Stimulated activated CD4-positive, alpha-beta T cell treated with anti-CD3 and anti-CD28 coated beads, Interleukin-1b, Interleukin-23, amount 100 ng/mL, for 24 hours (primary cell): ENCODE measurements around the gene PACS1.
"Not testable (repeated sequence)": the region's sequence is repeated elsewhere in the genome, so short reads cannot be mapped to it uniquely, and the experiment has no call there.

Experiments
- DNase-seq, 4 experiments: peaks; one replicate each; pipeline ENCODE4 v3.0.0-alpha.2; 2020; ENCODE audit warnings: low read depth in 4 of 4, low spot score in 1 of 4

PACS1 gene

GRCh38 chr11:66268244-66268951 is 198.3 kb downstream of the PACS1 start, which contains the start of gene RAB1B:
TSS of gene RAB1B (plus strand) at chr11:66268639. CDS start at chr11:66268680, 41 bp downstream.
- peak; percentile 97 to 100 (median 99) for DNase-seq

GRCh38 chr11:66268952-66269905 is 199.2 kb downstream of the PACS1 start:
- DNase-seq, result no peak

- DNase-seq, result no peak
These were observed 201.7 kb downstream of the PACS1 start for GRCh38 chr11:66271816-66272215.

DNA sequence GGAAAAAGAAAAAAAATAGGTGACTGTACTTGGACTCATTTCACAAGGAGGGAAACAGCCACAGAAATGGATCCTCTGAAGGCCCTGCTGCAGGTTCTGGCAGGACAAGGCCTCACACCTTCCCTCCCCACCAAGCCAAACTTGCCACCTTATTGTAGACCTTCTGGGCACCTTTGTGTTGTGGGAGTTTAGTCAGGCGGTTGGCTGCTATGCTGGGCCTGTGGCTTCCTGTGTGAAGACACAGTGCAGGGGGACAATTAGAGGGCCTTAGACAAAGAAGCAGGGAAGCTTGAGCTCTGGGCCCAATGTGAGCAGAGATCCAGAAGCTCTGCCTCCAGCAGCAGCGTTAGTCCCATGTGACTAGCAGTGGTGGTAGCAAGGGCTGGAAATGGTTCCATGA is 202.5 kb downstream of the PACS1 start:
- DNase-seq, result no peak

DNA sequence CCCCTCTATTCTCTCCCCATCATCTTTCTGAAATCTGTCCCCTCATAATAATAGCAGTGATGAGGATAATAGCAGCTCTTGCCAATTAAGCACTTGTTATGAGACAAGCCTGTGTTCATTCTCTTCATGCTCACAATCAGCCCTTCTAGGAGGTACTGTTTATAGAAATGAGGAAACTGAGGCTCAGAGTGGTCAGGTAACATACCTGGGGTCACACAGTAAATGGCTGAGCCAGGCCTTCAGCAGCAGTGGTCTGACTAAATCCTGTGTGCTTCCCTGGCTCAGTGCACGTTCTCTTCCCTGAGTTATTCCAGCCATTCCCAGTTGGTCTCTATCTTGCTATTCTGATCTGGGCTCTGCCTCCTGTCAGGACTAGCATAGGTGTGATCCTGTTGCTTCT is 204.1 kb downstream of the PACS1 start:
- DNase-seq, result no peak

- DNase-seq, result no peak
These were observed 205.3 kb downstream of the PACS1 start for GRCh38 chr11:66275396-66275795.

- no peak for DNase-seq
These were observed 206.0 kb downstream of the PACS1 start for GRCh38 chr11:66275984-66276612.

- not testable (repeated sequence) for DNase-seq
These were observed 206.5 kb downstream of the PACS1 start for GRCh38 chr11:66276619-66277018.

DNA sequence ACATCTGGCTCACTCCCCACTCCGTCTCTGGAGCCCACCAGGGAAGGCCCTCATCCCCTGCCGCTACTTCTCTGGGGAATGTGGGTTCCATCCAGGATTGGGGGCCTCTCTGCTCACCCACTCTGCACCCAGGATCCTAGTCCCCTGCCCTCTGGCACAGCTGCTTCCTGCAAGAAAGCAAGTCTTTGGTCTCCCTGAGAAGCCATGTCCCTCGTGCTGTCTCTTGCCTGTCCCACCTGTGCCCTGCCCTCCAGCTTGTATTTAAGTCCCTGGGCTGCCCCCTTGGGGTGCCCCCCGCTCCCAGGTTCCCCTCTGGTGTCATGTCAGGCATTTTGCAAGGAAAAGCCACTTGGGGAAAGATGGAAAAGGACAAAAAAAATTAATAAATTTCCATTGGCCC is 207.0 kb downstream of the PACS1 start:
- not testable (repeated sequence) for DNase-seq

DNA sequence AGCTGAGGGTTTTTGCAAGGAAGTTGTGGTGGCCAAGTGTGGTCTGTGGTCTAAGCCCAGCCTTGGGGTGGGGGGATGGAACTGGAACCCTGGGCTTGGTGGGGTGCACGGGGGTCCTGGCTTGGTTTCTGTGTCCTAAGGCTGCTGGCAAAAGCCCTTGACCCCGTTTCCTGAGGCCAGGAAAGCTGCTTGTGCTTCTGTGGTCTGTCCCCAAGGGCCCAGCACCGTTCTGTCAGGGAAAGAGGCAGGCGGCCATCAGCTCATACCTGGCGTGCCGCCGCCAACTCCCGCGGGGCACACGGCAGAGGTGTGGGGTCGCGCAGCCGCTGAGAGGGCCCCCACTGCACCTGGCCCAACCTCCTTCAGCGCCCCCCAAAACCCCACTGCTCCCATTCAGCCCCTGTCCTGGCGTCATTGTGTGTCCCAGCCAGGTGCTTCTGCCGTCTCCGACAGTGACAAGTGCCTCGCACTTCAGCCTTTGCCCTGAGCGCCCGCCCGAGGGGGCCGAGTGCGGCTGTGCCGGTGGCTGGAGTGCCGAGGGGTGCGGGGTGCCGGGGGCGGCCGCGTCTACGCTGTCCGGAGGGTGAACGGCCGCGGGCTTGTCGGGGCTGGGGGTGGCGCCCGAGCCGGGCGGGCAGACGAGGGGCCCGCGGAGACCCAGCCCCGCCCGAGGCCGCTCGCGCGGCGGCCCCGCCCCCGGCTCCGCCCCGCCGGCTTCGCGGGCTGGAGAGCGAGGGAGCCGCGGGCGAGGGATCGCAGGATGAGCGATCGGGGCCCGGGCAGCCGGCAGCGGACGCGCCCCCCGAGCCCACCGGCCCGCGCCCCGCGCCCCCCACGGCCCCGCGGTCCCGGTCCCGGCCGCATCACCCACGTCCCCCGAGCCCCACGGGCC is 207.6 kb downstream of the PACS1 start, which contains the start of gene CNIH2:
CNIH2 (plus strand) TSS at position 705 of the 892 bp plus-strand sequence. CDS start 282 bp downstream, outside the sequence.
- no peak for DNase-seq

DNA sequence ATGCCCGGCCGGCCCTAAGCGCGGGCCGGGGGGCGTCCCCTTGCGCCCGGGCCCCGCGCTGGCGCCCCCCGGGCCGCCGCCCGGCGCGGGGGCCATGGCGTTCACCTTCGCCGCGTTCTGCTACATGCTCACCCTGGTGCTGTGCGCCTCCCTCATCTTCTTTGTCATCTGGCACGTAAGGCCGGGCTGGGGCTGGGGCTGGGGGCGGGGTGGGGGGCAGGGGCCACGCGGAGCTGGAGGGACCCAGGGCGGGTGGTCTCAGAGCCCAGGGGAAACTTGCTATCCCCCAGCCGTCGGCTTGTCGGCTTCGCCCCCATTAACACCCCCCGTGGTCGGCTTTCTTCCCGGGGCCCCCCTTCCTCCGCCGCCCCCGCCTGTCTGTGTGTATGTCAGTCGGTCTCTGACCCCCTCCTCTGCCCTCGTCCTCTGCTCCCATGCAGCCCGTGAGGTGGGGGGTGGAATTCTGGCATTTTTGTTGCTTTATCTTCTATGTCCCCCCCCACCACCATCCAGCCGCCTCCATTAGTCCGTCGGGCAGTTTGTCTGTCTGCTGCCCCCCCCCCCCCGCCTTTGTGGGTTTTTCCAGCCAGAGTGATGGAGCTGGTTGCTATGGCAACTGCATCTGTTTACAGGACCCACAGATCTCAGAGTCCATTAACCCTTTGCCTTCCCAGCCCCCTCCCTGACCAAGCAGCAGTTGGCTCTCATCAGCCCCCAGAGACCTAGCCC is 208.5 kb downstream of the PACS1 start:
- DNase-seq, result no peak

GRCh38 chr11:66279092-66279734 is 209.1 kb downstream of the PACS1 start:
- DNase-seq, result no peak

DNA sequence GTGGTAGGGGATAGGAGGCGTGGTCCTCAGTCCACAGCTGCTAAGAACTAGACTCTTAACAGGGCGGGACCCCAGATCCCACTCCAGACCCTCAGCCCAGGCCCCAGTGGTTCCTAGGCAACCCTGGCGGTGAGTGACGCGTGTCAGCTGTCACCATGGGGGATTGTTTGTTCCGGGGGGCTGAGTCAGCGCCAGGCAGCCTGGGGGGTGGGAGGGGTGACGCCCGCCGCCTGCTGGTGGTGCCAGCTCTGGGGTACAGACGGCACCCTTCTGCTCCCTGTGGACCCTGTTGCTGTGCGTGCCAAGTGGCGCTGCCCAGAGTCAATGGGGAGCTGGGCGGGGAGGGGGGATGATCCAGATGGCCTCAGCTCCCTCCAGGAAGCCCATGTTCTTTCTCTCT is 210.4 kb downstream of the PACS1 start:
- DNase-seq, result no peak

- DNase-seq, result no peak
These were observed 210.9 kb downstream of the PACS1 start for GRCh38 chr11:66281001-66281400.

DNA sequence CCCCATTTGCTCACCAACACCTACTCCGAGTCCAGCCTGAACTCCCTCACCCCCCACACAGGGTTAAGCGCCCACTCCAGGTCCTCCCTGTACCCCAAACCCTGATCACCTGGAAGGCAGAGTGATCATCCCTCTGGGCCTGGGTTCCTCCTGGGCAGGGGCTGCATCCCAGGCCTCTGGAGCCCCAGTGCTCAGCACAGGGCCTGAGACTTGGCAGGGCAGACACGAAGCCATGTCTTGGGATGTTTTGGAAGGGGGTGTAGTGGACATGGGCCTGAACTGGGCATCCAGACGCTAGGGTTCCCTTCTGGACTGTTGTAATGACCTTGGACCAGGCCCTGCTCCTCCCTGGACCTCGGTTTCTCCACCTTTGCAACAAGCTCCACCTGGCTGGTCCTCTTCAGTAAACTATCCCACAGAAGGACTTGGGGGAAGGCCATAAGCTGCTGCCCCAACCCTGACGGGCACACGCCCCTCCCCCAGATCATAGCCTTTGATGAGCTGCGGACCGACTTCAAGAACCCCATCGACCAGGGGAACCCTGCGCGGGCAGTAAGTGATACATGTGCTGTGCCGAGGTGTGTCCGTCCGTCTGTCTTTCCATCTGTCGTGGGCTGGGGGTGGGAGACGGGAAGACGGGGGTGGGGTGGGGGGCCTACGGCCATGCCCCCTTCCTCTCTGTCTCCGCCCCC is 211.8 kb downstream of the PACS1 start:
- no peak for DNase-seq

GRCh38 chr11:66282468-66283455 is 212.7 kb downstream of the PACS1 start:
- peak; percentile 97 to 99 (median 98) for DNase-seq

DNA sequence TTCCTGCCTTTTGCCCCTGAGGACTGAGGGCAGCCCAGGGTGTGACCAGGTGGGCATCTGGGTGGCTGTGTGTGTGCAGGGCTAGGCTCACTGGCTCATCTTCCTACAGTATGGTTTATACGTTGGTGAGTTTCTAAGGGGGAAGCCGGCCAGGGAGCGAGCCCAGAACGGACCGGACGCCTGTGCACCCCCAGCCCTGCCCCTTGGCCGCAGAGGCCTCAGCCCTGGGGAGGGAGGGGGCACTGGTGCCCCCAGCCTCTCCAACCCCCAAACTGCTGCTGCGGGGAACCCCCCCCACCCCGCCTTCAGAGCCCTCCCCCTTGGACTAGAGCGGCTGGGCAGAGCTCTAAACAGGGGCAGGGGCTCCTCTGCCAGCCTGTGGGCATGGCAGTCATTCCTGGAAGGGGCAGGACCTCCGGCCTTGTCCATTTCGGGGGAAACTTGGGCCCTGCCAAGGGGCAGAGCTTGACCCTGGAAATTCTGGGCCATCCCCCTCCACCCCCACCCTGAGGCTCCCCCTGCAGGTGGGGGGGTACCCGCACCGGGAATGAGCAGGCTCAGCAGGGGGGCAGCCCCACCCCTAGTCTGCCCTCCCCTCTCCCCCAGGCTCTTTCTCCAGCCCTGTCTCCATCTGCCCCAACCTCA is 213.5 kb downstream of the PACS1 start:
- no peak for DNase-seq
